22Rv1 (cell line): ENCODE results near the gene CCR6.

ENCODE experiments used
- H3K27ac ChIP-seq: fragments of 450-650 bp; 2 replicates; pipeline ENCODE4 v1.5.1; 2017
- ZFX ChIP-seq: fragments of 450-650 bp; IDR thresholded peaks from 2 replicates; pipeline ENCODE4 v1.6.1; 2017; ENCODE audit warnings: antibody characterized with exemption, borderline replicate concordance
- TF ChIP-seq, protein P1 (sequence below): fragments of 450-650 bp; IDR thresholded peaks from 2 replicates; pipeline ENCODE4 v1.5.1; 2017; ENCODE audit warnings: mild to moderate bottlenecking

Gene CCR6

DNA sequence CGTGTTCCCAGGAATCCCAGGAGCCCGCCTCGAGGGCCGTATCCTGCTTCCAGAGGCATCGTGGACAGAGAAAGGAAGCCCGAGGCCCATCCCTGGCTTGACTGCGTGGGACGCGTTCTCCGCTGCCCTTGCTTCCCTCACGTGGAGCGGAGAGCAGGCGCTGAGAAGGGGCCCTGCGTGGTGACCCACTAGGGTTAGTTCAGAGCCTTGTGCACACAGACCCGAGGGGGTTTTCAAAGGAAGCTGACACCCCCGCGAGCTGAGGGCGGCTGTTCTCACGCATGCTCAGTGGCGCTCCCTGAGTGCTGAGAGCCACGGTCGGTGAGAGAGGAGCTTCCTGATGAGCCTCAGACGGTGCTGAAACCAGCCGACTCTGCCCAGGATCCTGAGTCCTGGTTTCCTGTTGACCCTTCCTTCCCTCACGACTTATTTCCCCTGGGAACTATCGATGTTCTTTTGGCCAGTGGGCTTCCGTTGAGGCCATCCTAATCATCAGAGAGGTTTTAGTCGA is 28.9 kb upstream of the CCR6 start:
- TF ChIP-seq, protein P1, sequence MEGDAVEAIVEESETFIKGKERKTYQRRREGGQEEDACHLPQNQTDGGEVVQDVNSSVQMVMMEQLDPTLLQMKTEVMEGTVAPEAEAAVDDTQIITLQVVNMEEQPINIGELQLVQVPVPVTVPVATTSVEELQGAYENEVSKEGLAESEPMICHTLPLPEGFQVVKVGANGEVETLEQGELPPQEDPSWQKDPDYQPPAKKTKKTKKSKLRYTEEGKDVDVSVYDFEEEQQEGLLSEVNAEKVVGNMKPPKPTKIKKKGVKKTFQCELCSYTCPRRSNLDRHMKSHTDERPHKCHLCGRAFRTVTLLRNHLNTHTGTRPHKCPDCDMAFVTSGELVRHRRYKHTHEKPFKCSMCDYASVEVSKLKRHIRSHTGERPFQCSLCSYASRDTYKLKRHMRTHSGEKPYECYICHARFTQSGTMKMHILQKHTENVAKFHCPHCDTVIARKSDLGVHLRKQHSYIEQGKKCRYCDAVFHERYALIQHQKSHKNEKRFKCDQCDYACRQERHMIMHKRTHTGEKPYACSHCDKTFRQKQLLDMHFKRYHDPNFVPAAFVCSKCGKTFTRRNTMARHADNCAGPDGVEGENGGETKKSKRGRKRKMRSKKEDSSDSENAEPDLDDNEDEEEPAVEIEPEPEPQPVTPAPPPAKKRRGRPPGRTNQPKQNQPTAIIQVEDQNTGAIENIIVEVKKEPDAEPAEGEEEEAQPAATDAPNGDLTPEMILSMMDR, result no peak
- no peak for TF ChIP-seq ZFX
- H3K27ac ChIP-seq, result no peak overlapping the region

DNA sequence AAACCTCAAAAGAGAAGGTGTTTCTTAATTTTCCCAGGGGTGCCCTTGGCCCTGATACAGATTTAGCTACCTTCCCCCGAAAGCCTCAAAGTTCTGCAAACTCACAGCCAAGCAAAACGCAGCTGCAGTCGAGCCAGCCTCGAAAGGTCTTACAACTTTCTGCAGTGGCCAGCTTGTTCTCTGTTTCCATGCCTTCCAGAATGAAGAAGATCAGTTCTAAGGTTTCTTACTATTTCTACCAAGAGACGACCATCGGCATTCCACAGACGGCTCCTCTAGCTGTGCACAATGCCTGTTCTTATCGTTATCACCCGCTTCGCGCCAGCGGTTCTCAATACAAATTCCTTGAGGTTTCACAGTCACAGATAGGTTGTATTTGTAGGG is 28.5 kb upstream of the CCR6 start:
- TF ChIP-seq, protein P1, result no peak
- no peak for TF ChIP-seq ZFX
- no peak overlapping the region for H3K27ac ChIP-seq

DNA sequence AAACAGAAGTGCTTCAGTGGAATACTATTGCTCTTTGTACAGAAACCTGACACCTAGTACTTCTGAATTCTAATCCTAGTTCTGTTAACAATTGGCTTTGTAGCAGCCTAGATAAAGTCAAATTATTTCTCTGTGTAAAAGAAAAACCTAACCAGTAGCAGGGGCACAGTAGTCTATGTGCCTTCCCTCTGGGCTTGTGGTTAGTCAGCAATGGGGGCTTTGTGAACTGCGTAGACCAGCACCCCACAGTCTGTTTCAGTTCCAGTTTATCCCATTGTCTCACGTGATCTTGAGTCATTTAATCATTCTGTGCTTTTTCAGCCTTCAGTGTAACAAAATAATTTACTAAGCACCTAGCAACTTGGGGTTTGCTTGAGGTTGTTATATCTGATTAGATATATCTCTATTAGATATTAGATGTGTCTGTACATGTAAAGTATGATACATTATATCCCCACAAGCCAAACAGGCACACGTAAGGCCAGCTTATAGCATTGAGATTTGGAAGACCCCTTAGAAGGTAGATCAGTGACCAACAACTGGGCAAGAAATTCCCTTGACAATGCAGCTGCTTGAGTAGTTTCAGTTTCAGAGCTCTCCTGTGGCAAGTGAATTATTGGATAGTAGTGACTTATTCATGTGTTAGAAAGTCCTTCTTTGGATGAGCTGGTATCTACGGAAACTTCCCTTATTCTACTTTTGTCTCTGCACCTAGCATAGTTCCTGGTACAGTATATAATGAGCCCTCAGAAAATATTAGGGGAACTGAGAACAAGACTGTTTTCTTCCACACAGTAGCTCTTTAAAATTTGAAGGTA is 27.9 kb upstream of the CCR6 start:
- TF ChIP-seq ZFX, result no peak
- TF ChIP-seq, protein P1, result no peak
- H3K27ac ChIP-seq, result no peak overlapping the region

GRCh38 chr6:167095888-167096287 is 27.0 kb upstream of the CCR6 start:
- TF ChIP-seq, protein P1, result no peak
- TF ChIP-seq ZFX, result no peak
- H3K27ac ChIP-seq, result no peak overlapping the region

DNA sequence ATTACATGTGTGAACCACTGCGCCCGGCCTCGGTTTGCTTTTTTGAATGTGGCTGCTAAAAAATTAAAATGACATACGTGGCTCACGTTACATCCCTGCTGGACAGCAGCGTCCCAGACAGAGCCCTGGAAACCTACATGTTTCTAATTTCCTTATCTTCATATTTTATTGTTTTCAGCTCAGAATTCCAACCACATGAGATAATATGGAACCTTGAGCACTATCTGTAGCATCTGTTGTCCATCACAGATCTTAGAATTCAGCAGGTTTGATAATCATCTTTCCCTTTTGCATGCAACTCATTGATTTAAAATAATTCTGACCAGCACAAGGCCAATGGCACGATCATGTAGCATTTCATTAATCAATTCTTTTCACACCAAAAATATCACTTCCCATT is 25.9 kb upstream of the CCR6 start:
- no peak overlapping the region for H3K27ac ChIP-seq
- TF ChIP-seq, protein P1, result no peak
- TF ChIP-seq ZFX, result no peak

DNA sequence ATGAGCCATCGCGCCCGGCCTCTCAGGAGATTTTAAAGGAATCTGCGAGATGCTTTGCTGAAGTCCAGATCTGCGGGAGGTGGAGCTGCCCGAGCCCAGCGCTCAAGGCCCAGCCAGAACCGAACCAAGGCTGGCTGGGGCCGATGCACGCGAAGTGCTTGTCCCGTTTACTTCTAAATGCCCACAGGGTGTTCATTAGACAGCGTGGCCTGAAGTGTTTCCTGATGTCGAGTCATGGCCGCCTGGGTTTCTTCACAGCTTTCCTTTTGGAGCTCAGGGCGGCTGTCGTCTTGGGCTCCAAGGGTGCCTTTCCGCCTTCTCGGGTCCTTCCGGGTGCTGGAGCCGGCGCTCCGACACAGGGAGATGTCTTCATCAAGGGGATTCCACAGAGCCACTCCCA is 25.1 kb upstream of the CCR6 start:
- H3K27ac ChIP-seq, result no peak overlapping the region
- TF ChIP-seq, protein P1, result no peak
- TF ChIP-seq ZFX, result no peak

DNA sequence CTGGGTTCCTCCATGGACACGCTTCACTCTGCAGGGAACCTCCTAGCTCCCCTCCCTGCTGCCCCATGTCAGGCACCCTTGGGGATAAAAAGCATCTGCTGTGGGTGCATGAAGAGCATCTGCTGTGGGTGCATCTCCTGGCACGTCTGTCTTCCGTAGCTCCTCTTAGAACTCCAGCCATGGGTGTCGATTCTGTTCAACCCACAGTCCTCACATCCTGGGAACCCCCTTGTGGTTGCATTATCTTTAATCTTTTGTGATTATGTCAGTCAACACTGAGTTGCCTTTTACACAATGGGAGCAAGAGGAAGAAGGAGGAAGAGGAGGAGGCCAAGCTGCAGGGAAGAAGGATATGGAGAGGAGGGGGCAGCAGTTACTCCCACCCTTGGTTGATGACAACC is 24.1 kb upstream of the CCR6 start:
- no peak overlapping the region for H3K27ac ChIP-seq
- TF ChIP-seq, protein P1, result no peak
- TF ChIP-seq ZFX, result no peak
